Astrocyte (in vitro differentiated cells and primary cell): ENCODE measurements around the gene PTPN22. TPM values are rescaled to one million over a fixed set of nuclear protein-coding genes. Genes with fewer than 3 reads are reported as not detected.

ENCODE experiments used
- DNase-seq: peaks from one replicate; pipeline ENCODE4 v3.0.0-alpha.2; 2010; ENCODE audit warnings: low read depth
- FAIRE-seq: peaks from 2 replicates; lab custom pipeline; 2011; peaks lifted over from hg19 to GRCh38; lab: Jason Lieb, UNC
- H2AFZ ChIP-seq: 2 replicates; pipeline ENCODE4 v1.6.0; 2012; ENCODE audit warnings: low read depth, low read length, inconsistent platforms
- H3K27ac ChIP-seq: 2 replicates; pipeline ENCODE4 v1.5.1; 2011; ENCODE audit warnings: low read depth, low read length, inconsistent platforms
- H3K27me3 ChIP-seq: 2 replicates; pipeline ENCODE4 v1.6.0; 2011; ENCODE audit warnings: low read length, inconsistent platforms; ENCODE audit not compliant: insufficient read depth
- H3K36me3 ChIP-seq: 2 replicates; pipeline ENCODE4 v1.5.1; 2011; ENCODE audit warnings: low read length, inconsistent platforms; ENCODE audit not compliant: insufficient read depth
- H3K4me1 ChIP-seq: 2 replicates; pipeline ENCODE4 v1.5.1; 2011; ENCODE audit warnings: low read length, inconsistent platforms; ENCODE audit not compliant: insufficient read depth
- H3K4me2 ChIP-seq: 2 replicates; pipeline ENCODE4 v1.6.0; 2012; ENCODE audit warnings: low read length, inconsistent platforms
- H3K4me3 ChIP-seq: 2 replicates; pipeline ENCODE4 v1.5.1; 2011; ENCODE audit warnings: low read depth, mild to moderate bottlenecking, low read length, inconsistent platforms; ENCODE audit not compliant: insufficient read depth
- H3K79me2 ChIP-seq: 2 replicates; pipeline ENCODE4 v1.6.0; 2012; ENCODE audit warnings: mild to moderate bottlenecking, low read length, inconsistent platforms; ENCODE audit not compliant: insufficient read depth
- H3K9ac ChIP-seq: 2 replicates; pipeline ENCODE4 v1.6.0; 2012; ENCODE audit warnings: mild to moderate bottlenecking, low read length, inconsistent platforms
- H3K9me3 ChIP-seq: 2 replicates; pipeline ENCODE4 v1.5.1; 2012; ENCODE audit warnings: low read depth, mild to moderate bottlenecking, low read length, inconsistent platforms; ENCODE audit not compliant: insufficient read depth
- H4K20me1 ChIP-seq: 2 replicates; pipeline ENCODE4 v1.6.0; 2012; ENCODE audit warnings: low read length, inconsistent platforms; ENCODE audit not compliant: insufficient read depth
- H3K27ac Mint-ChIP-seq: one replicate; pipeline ENCODE4 v1.8.0; 2021; ENCODE audit warnings: mild to moderate bottlenecking, mixed read lengths; ENCODE audit not compliant: unreplicated experiment
- H3K27me3 Mint-ChIP-seq: one replicate; pipeline ENCODE4 v1.8.0; 2021; ENCODE audit warnings: low read depth, mixed read lengths; ENCODE audit not compliant: unreplicated experiment
- H3K36me3 Mint-ChIP-seq: one replicate; pipeline ENCODE4 v1.8.0; 2021; ENCODE audit warnings: low read depth, mixed read lengths; ENCODE audit not compliant: unreplicated experiment
- H3K4me1 Mint-ChIP-seq: one replicate; pipeline ENCODE4 v1.8.0; 2021; ENCODE audit warnings: low read depth, mixed read lengths; ENCODE audit not compliant: unreplicated experiment
- H3K4me3 Mint-ChIP-seq: one replicate; pipeline ENCODE4 v1.8.0; 2021; ENCODE audit warnings: mild to moderate bottlenecking, moderate library complexity, mixed read lengths; ENCODE audit not compliant: unreplicated experiment
- H3K9me3 Mint-ChIP-seq: one replicate; pipeline ENCODE4 v1.8.0; 2021; ENCODE audit warnings: mild to moderate bottlenecking, mixed read lengths; ENCODE audit not compliant: unreplicated experiment
- EZH2 ChIP-seq: IDR thresholded peaks from 2 replicates; pipeline ENCODE4 v1.6.1; 2012; ENCODE audit warnings: mild to moderate bottlenecking, low read length, inconsistent platforms; ENCODE audit not compliant: insufficient read depth
- total RNA-seq: library from RNA; stranded (reverse); gene quantifications from 2 replicates; pipeline ENCODE4 v1.2.1, GENCODE V29; 2021
- TF ChIP-seq, protein P1 (sequence below): IDR thresholded peaks from 2 replicates; pipeline ENCODE4 v1.5.1; 2011; ENCODE audit warnings: low read depth, mild to moderate bottlenecking, inconsistent platforms, low read length, moderate library complexity; ENCODE audit not compliant: insufficient read depth

The PTPN22 gene
- total RNA-seq, 1 donor from 2014 or later: 1.3 TPM

- DNase-seq (no peak), FAIRE-seq (no peak)
- Mint-ChIP-seq H3K9me3 (no peaks in the 10 kb centered on the region), H3K4me1 (peaks cover 4% of the 10 kb centered on the region), H3K27ac (no peak overlapping the region), H3K4me3 (no peak overlapping the region), H3K27me3 (no peaks in the 10 kb centered on the region), H3K36me3 (no peaks in the 10 kb centered on the region)
- Histone ChIP-seq H3K9ac (no peak overlapping the region), H4K20me1 (no peaks in the 10 kb centered on the region), H3K36me3 (no peaks in the 10 kb centered on the region), H3K27me3 (no peaks in the 10 kb centered on the region), H2AFZ (no peak overlapping the region), H3K4me2 (no peak overlapping the region), H3K9me3 (no peaks in the 10 kb centered on the region), H3K79me2 (no peaks in the 10 kb centered on the region), H3K4me1 (no peaks in the 10 kb centered on the region), H3K4me3 (no peak overlapping the region), H3K27ac (no peak overlapping the region)
- no peak for TF ChIP-seq EZH2
- TF ChIP-seq, protein P1, sequence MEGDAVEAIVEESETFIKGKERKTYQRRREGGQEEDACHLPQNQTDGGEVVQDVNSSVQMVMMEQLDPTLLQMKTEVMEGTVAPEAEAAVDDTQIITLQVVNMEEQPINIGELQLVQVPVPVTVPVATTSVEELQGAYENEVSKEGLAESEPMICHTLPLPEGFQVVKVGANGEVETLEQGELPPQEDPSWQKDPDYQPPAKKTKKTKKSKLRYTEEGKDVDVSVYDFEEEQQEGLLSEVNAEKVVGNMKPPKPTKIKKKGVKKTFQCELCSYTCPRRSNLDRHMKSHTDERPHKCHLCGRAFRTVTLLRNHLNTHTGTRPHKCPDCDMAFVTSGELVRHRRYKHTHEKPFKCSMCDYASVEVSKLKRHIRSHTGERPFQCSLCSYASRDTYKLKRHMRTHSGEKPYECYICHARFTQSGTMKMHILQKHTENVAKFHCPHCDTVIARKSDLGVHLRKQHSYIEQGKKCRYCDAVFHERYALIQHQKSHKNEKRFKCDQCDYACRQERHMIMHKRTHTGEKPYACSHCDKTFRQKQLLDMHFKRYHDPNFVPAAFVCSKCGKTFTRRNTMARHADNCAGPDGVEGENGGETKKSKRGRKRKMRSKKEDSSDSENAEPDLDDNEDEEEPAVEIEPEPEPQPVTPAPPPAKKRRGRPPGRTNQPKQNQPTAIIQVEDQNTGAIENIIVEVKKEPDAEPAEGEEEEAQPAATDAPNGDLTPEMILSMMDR: no peak
Measured at GRCh38 chr1:113881661-113882060, 10.1 kb upstream of the PTPN22 start.

DNA sequence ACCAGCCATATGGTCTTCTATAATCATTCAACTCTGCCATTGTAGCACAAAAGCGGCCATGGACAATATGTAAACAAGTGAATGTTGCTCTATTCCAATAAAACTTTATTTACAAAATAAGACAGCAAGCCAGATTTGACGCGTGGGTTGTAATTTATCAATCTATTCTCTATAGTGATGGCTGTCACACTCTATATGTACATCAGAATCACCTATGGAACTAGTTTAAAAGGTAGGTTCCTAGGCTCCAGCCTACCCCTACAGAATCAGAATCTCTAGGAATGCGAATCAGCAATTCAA lies 8.2 kb upstream of the PTPN22 start:
- H2AFZ ChIP-seq: no peak overlapping the region
- no peaks in the 10 kb centered on the region for H3K36me3 Mint-ChIP-seq
- H3K4me2 ChIP-seq: no peak overlapping the region
- H3K9me3 Mint-ChIP-seq: no peaks in the 10 kb centered on the region
- H3K27ac ChIP-seq: no peak overlapping the region
- H3K36me3 ChIP-seq: no peaks in the 10 kb centered on the region
- H3K9ac ChIP-seq: no peak overlapping the region
- H3K4me1 ChIP-seq: no peaks in the 10 kb centered on the region
- H4K20me1 ChIP-seq: no peaks in the 10 kb centered on the region
- H3K4me1 Mint-ChIP-seq: peaks cover 4% of the 10 kb centered on the region
- H3K27me3 Mint-ChIP-seq: peaks cover 3% of the 10 kb centered on the region
- FAIRE-seq (no peak), DNase-seq (no peak)
- no peak overlapping the region for H3K27ac Mint-ChIP-seq
- H3K9me3 ChIP-seq: no peaks in the 10 kb centered on the region
- no peaks in the 10 kb centered on the region for H3K79me2 ChIP-seq
- TF ChIP-seq, protein P1: no peak
- no peak for TF ChIP-seq EZH2
- no peak overlapping the region for H3K4me3 ChIP-seq
- no peaks in the 10 kb centered on the region for H3K27me3 ChIP-seq
- H3K4me3 Mint-ChIP-seq: no peak overlapping the region

DNA sequence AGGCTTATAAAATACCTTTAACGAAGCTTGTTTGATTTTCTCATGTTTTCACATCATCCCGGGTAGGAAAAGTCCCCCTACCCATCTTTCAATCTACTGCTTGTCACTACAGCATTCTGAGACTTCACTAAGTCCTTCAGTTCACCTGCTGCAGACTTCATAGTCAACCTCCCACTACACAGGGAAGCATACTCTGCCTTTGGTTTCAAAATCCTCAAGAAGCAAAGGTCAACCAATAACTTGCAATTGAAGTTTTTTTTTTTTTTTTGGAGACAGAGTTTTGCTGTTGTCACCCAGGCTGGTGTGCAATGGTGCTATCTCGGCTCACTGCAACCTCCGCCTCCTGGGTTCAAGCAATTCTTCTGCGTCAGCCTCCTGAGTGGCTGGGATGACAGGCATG lies 4.7 kb upstream of the PTPN22 start:
- no peaks in the 10 kb centered on the region for H3K36me3 ChIP-seq
- H3K4me2 ChIP-seq: no peak overlapping the region
- H3K4me3 ChIP-seq: no peak overlapping the region
- peaks cover 3% of the 10 kb centered on the region for H3K27me3 Mint-ChIP-seq
- no peaks in the 10 kb centered on the region for H3K79me2 ChIP-seq
- no peaks in the 10 kb centered on the region for H3K36me3 Mint-ChIP-seq
- H4K20me1 ChIP-seq: no peaks in the 10 kb centered on the region
- no peaks in the 10 kb centered on the region for H3K27me3 ChIP-seq
- FAIRE-seq (no peak), DNase-seq (no peak)
- H3K9ac ChIP-seq: no peak overlapping the region
- H3K9me3 Mint-ChIP-seq: no peaks in the 10 kb centered on the region
- no peak overlapping the region for H3K27ac Mint-ChIP-seq
- H3K4me1 Mint-ChIP-seq: peaks cover 15% of the 10 kb centered on the region
- H3K9me3 ChIP-seq: no peaks in the 10 kb centered on the region
- H2AFZ ChIP-seq: no peak overlapping the region
- peaks cover 15% of the 10 kb centered on the region for H3K4me1 ChIP-seq
- no peak overlapping the region for H3K27ac ChIP-seq
- no peak overlapping the region for H3K4me3 Mint-ChIP-seq
- TF ChIP-seq EZH2: no peak
- TF ChIP-seq, protein P1: no peak
